Measurements from ENCODE around the gene MRPS11.
"Not testable (repeated sequence)": the region's sequence is repeated elsewhere in the genome, so short reads cannot be mapped to it uniquely, and the experiment has no call there.

The MRPS11 gene

GRCh38 chr15:88470625-88471372 lies 3.3 kb downstream of the MRPS11 start:
- H2AFZ ChIP-seq (ENCODE audit: low read depth, low read length): no peak overlapping the region
- no peaks in the 10 kb centered on the region for H3K27me3 ChIP-seq (ENCODE audit: insufficient read depth, low read length, poor library complexity)
- no peaks in the 10 kb centered on the region for H3K9me3 ChIP-seq (ENCODE audit: insufficient read depth, low read length, severe bottlenecking)
- H3K4me2 ChIP-seq (ENCODE audit: insufficient read depth, low read length): no peak overlapping the region
- ATAC-seq (ENCODE audit: insufficient read depth, low read depth): no peak
- DNase-seq: no peak
- peaks cover 46% of the 10 kb centered on the region for H3K36me3 ChIP-seq (ENCODE audit: insufficient read depth, low read length)
- peaks cover 25% of the 10 kb centered on the region for H3K4me1 ChIP-seq (ENCODE audit: insufficient read depth, low read length)
- TF ChIP-seq EZH2 (IDR thresholded peaks at IDR 0.05; ENCODE audit: borderline replicate concordance, low read depth, low read length, severe bottlenecking) (no peak), CTCF (IDR thresholded peaks at IDR 0.05; ENCODE audit: borderline replicate concordance, extremely low read depth, low read length, poor library complexity, severe bottlenecking) (peak; percentile 8)
- no peaks in the 10 kb centered on the region for H4K20me1 ChIP-seq (ENCODE audit: insufficient read depth, low read length)
- peaks cover 36% of the 10 kb centered on the region for H3K79me2 ChIP-seq (ENCODE audit: insufficient read depth, low read length)
- H3K9ac ChIP-seq (ENCODE audit: low read depth, low read length): no peak overlapping the region
- H3K4me3 ChIP-seq (ENCODE audit: low read depth in 1 of 2, low read length in 2 of 2): no peak overlapping the region
- H3K27ac ChIP-seq (ENCODE audit: low read length): no peak overlapping the region

GRCh38 chr15:88472225-88472624 lies 4.7 kb downstream of the MRPS11 start:
- no peaks in the 10 kb centered on the region for H4K20me1 ChIP-seq (ENCODE audit: insufficient read depth, low read length)
- peaks cover 59% of the 10 kb centered on the region for H3K36me3 ChIP-seq (ENCODE audit: insufficient read depth, low read length)
- H3K4me1 ChIP-seq (ENCODE audit: insufficient read depth, low read length): peaks cover 15% of the 10 kb centered on the region
- no peak for ATAC-seq (ENCODE audit: insufficient read depth, low read depth)
- no peak overlapping the region for H2AFZ ChIP-seq (ENCODE audit: low read depth, low read length)
- H3K9ac ChIP-seq (ENCODE audit: low read depth, low read length): no peak overlapping the region
- H3K79me2 ChIP-seq (ENCODE audit: insufficient read depth, low read length): peaks cover 22% of the 10 kb centered on the region
- no peak overlapping the region for H3K27ac ChIP-seq (ENCODE audit: low read length)
- DNase-seq: no peak
- TF ChIP-seq CTCF (IDR thresholded peaks at IDR 0.05; ENCODE audit: borderline replicate concordance, extremely low read depth, low read length, poor library complexity, severe bottlenecking) (no peak), EZH2 (IDR thresholded peaks at IDR 0.05; ENCODE audit: borderline replicate concordance, low read depth, low read length, severe bottlenecking) (no peak)
- no peak overlapping the region for H3K4me3 ChIP-seq (ENCODE audit: low read depth in 1 of 2, low read length in 2 of 2)
- H3K9me3 ChIP-seq (ENCODE audit: insufficient read depth, low read length, severe bottlenecking): no peaks in the 10 kb centered on the region
- H3K27me3 ChIP-seq (ENCODE audit: insufficient read depth, low read length, poor library complexity): no peaks in the 10 kb centered on the region
- no peak overlapping the region for H3K4me2 ChIP-seq (ENCODE audit: insufficient read depth, low read length)

- not testable (repeated sequence) for ATAC-seq (ENCODE audit: insufficient read depth, low read depth); H3K27me3 ChIP-seq (ENCODE audit: insufficient read depth, low read length, poor library complexity); H3K4me2 ChIP-seq (ENCODE audit: insufficient read depth, low read length); H3K27ac ChIP-seq (ENCODE audit: low read length); H3K4me1 ChIP-seq (ENCODE audit: insufficient read depth, low read length); H2AFZ ChIP-seq (ENCODE audit: low read depth, low read length); H4K20me1 ChIP-seq (ENCODE audit: insufficient read depth, low read length); DNase-seq; H3K4me3 ChIP-seq (ENCODE audit: low read depth in 1 of 2, low read length in 2 of 2); H3K9me3 ChIP-seq (ENCODE audit: insufficient read depth, low read length, severe bottlenecking); H3K9ac ChIP-seq (ENCODE audit: low read depth, low read length); H3K79me2 ChIP-seq (ENCODE audit: insufficient read depth, low read length)
- H3K36me3 ChIP-seq (ENCODE audit: insufficient read depth, low read length): peaks cover 65% of the 10 kb centered on the region
These were observed 6.3 kb downstream of the MRPS11 start for GRCh38 chr15:88473661-88474293.

- TF ChIP-seq EZH2 (IDR thresholded peaks at IDR 0.05; ENCODE audit: borderline replicate concordance, low read depth, low read length, severe bottlenecking) (no peak), CTCF (IDR thresholded peaks at IDR 0.05; ENCODE audit: borderline replicate concordance, extremely low read depth, low read length, poor library complexity, severe bottlenecking) (peak; percentile 59)
- Histone ChIP-seq H4K20me1 (ENCODE audit: insufficient read depth, low read length) (no peaks in the 10 kb centered on the region), H3K36me3 (ENCODE audit: insufficient read depth, low read length) (peaks cover 61% of the 10 kb centered on the region), H3K27me3 (ENCODE audit: insufficient read depth, low read length, poor library complexity) (no peaks in the 10 kb centered on the region), H2AFZ (ENCODE audit: low read depth, low read length) (no peak overlapping the region), H3K4me2 (ENCODE audit: insufficient read depth, low read length) (no peak overlapping the region), H3K9me3 (ENCODE audit: insufficient read depth, low read length, severe bottlenecking) (no peaks in the 10 kb centered on the region), H3K4me3 (ENCODE audit: low read depth in 1 of 2, low read length in 2 of 2) (no peak overlapping the region), H3K9ac (ENCODE audit: low read depth, low read length) (no peak overlapping the region), H3K79me2 (ENCODE audit: insufficient read depth, low read length) (peaks cover under 1% of the 10 kb centered on the region; the same call in 1 of the 2 replicates), H3K4me1 (ENCODE audit: insufficient read depth, low read length) (no peaks in the 10 kb centered on the region), H3K27ac (ENCODE audit: low read length) (no peak overlapping the region)
- ATAC-seq (ENCODE audit: insufficient read depth, low read depth): peak; percentile 54
- peak; percentile 19 for DNase-seq
These were observed 9.1 kb downstream of the MRPS11 start for GRCh38 chr15:88476635-88477060.

All from DND-41 (cell line).